ENCODE results near the gene ASCL2.

GRCh38 chr11:2310786-2311352 lies 40.5 kb upstream of the ASCL2 start:
- TF ChIP-seq SP1 (IDR thresholded peaks at IDR 0.05) (no peak), HDGF (IDR thresholded peaks at IDR 0.05; ENCODE audit: borderline replicate concordance) (no peak)
